DMS114 treated with DMSO at 0.1 percent for 48 hours (cell line): ENCODE results near the gene PEX16.

Experiments
- DNase-seq: peaks from one replicate; lab custom pipeline; 2025; ENCODE audit not compliant: unreplicated experiment; lab: John Stamatoyannopoulos, UW

PEX16 gene

GRCh38 chr11:45879803-45880686 lies 37.6 kb downstream of the PEX16 start:
- no peak for DNase-seq

DNA sequence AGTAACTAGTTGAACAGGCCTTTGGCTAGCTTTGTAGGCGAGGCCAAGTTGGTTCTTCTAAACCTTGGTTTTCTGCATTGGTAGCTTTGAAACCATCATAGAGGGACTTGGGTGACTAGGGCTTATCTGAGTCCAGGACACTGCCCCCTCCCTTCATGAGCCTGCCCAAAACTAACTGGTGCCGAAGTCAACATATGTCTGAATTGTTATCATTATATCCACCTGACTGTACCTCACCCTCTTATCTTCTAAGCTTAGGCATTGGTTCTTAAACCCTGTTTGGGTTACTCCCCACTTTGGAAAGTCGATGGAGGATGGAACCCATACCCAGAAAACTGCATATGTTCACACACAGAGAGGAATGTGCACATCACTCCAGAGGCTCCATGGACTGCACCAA lies 39.8 kb downstream of the PEX16 start:
- no peak for DNase-seq

DNA sequence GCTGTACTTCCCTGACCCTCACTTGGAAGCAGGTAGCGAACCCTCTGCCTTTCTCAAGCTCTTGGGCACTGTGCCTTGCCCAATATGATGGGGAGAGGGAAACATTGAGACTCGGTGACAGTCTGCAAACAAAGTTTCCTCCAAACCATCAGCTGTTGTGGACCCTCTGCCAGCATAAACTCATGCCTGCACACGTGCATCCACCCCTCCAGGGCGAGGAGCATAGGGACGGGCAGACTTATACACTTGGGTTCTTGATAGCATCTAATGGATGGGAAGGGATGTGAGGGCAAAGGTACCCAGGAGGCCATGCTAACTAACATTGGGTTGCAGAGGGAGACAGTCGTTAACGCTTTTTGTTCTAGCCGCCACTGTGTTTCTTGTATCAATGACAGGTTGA lies 40.5 kb downstream of the PEX16 start:
- no peak for DNase-seq

DNA sequence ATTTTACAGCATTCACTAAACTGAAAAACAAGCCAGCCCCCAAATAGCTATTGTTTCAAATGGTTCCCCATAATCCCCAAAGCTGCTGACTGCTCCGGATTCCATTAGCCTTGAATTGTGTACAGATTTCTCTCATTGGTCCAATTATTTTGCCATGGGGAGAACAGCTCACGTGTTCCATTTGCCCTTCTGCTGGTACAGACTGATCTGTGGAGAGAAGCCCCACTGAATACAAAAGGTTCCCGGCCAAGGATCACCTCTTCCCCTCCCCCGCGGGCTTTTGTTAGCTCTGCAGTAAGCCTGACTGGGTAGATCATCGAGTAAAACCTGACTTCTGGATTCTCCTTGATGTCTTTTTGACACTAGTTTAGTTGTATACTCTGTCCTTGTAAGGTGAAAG lies 41.3 kb downstream of the PEX16 start:
- DNase-seq = no peak

GRCh38 chr11:45872651-45873356 lies 44.9 kb downstream of the PEX16 start:
- no peak for DNase-seq

DNA sequence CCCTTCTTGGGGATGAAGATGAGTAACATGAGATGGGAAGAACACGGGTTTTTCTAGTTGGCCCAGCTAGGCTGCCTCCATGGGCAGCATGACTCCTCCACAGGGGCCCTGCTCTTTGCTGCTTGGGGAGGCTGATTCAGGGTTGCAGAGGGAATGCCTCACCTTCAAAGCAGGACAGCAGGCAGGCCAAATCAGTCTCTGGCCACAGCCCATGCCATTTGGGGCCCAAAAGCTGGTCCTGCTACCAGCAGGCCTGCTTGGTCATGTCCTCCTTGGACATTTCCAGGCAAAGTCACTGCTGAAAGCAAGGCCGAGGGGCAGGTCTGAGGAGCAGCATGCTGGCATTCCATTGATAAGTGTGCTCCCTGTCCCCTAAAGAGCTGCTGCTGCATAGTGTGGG lies 46.0 kb downstream of the PEX16 start:
- DNase-seq = no peak

DNA sequence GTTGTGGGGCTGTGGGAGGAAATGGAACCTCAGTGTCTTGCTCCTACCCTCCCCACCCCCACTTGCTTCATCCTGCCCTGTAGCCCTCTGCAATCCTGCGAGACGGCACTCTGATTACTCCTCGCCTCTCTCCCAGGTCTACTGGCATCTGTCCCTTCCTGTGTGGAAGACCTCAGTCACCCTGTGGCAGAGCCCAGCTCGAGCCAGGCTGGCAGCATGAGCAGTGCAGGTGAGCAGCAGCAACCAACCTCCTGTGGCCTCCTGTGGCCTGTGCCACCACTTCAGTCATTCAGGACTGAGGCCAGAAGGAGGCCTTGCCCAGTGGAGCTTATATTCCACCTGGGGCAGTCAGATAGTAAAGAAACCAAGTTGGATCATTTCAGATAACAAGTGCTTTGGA lies 47.0 kb downstream of the PEX16 start:
- DNase-seq = no peak

GRCh38 chr11:45869551-45869950 lies 48.1 kb downstream of the PEX16 start:
- no peak for DNase-seq

DNA sequence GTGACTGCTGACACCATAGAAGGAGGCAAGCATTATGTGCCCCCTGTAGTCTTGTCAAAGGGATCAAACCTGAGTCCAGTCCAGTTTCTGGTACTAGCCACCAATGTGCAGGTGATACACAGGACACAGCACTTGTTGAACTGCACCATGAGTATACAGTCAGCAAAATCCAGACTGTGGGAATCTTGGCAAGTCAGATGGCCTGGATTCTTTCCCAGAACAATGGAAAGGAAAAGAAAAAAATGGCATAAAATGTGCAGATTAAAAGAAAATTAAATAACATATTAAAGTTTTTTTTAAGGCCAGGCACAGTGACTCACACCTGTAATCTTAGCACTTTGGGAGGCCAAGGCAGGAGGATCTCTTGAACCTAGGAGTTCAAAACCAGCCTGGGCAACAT lies 53.6 kb downstream of the PEX16 start:
- DNase-seq = no peak

DNA sequence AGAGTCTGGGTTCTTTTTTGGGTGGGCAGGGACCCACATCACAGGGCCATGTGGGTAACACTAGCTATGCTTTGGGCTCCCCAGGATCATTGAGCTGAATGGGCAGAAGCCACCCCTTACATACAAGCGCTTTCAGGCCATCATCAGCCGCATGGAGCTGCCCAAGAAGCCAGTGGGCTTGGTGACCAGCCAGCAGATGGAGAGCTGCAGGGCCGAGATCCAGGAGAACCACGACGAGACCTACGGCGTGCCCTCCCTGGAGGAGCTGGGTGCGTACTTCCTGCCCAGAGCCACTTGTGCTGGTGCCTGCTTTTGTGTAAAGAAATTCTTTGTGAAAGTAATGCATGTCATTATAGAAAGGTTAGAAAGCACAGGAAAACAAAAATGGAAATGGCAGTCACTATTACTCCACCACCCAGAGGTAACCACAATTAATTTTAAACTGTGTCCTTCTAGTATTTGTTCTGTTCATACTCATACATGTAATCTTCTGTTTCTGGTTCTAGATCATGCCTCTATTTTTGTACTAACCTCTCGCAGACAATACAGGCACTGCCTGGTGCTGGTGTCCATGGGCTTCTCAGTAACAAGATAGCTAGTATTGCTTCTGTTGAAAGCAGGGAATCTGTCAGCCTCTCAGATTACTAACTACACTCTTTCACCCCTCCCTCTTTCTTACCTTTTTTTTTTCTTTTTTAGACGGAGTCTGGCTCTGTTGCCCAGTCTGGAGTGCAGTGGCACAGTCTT lies 56.7 kb downstream of the PEX16 start:
- no peak for DNase-seq

DNA sequence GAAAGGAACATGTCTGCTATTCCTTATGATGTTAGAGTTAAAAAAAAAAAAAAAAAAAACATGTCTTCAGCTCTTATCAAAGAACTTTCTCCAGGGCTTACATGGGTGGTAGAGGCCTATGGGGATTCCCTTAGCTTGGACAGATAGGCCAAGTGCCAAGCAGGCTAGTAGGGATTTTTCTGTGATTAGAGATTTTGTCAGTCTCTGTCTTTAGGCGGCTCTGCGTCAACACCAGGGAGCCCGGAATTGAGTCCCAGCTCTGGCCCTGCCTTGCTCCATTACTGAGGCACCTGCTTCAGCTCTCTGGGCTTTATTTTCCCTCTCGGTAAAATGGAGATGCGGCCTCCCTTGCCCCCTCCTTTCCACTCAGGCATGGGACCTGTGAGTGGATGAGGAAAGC lies 57.3 kb downstream of the PEX16 start:
- DNase-seq = no peak
